ENCODE results near the gene RASSF5. TPM values are rescaled to one million over a fixed set of nuclear protein-coding genes. Genes with fewer than 3 reads are reported as not detected.

RASSF5 gene
- total and polyA plus RNA-seq, 9 of the 15 experiments (the other 6 are each of a cell fraction or from before 2014, with no cell fraction given) = 6.1 to 41.0 (median 25.2) TPM

DNA sequence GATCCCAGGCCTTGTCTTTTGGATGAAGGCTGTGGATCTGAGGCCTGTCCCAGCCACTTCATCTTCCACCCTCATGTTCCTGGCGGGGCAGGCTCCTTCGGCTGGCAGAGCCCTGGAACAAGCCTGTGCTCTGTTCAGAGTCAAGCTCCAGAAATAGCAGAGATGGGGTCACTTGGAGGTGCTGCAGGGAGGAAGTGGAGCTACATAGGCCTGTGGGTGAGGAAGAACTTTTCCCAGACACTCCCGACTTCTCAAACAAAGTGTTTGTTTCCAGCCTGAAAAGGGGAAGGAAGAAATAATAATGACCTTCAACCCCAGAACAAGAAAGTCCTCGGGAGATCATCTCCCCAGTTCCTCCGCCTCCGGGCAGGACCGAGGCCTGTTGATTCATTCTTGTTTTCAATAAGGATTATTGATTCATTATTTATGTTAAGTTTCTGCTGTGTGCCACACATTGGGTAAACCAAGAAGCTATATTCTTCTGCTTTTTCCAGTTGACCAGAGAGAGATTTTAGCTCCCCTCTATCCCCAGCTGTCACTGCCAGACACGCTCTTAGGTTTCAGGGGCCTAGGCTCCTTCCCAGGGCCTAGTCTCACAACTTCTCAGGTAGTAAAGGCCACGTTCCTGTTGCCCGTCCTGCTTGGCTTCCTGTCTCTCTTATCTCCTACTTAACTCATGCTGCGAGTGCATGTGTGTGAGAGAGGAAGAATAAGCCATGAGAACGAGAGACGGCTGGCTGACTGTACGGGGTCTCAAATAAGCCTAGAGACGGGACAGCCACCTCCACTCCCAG is 20.1 kb upstream of the RASSF5 start (continued):
- TF ChIP-seq, protein P1, sequence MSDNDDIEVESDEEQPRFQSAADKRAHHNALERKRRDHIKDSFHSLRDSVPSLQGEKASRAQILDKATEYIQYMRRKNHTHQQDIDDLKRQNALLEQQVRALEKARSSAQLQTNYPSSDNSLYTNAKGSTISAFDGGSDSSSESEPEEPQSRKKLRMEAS (CRISPR knock-in tag; IDR thresholded peaks at IDR 0.05) = peak; percentile 57
- TF ChIP-seq ARNT (IDR thresholded peaks at IDR 0.05) (no peak), KLF6 (CRISPR knock-in tag; IDR thresholded peaks at IDR 0.05; ENCODE audit: borderline replicate concordance) (peak; percentile 50; the same call in 1 of the 2 replicates), GTF2F1 (IDR thresholded peaks at IDR 0.05; ENCODE audit: low read depth, low read length) (no peak), ZNF407 (IDR thresholded peaks at IDR 0.05; ENCODE audit: low read depth) (no peak), RNF219 (CRISPR knock-in tag; IDR thresholded peaks at IDR 0.05) (no peak)
- TF ChIP-seq, protein P2, sequence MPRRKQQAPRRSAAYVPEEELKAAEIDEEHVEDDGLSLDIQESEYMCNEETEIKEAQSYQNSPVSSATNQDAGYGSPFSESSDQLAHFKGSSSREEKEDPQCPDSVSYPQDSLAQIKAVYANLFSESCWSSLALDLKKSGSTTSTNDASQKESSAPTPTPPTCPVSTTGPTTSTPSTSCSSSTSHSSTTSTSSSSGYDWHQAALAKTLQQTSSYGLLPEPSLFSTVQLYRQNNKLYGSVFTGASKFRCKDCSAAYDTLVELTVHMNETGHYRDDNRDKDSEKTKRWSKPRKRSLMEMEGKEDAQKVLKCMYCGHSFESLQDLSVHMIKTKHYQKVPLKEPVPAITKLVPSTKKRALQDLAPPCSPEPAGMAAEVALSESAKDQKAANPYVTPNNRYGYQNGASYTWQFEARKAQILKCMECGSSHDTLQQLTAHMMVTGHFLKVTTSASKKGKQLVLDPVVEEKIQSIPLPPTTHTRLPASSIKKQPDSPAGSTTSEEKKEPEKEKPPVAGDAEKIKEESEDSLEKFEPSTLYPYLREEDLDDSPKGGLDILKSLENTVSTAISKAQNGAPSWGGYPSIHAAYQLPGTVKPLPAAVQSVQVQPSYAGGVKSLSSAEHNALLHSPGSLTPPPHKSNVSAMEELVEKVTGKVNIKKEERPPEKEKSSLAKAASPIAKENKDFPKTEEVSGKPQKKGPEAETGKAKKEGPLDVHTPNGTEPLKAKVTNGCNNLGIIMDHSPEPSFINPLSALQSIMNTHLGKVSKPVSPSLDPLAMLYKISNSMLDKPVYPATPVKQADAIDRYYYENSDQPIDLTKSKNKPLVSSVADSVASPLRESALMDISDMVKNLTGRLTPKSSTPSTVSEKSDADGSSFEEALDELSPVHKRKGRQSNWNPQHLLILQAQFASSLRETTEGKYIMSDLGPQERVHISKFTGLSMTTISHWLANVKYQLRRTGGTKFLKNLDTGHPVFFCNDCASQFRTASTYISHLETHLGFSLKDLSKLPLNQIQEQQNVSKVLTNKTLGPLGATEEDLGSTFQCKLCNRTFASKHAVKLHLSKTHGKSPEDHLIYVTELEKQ (CRISPR knock-in tag; IDR thresholded peaks at IDR 0.05) = no peak

Data from K562 (cell line).